Ishikawa (cell line): ENCODE results near the gene ZBTB44.

Source experiments
- CEBPB ChIP-seq: IDR thresholded peaks from 2 replicates; pipeline ENCODE4 v1.6.1; 2012
- EP300 ChIP-seq: IDR thresholded peaks from 2 replicates; pipeline ENCODE4 v1.6.1; 2012; ENCODE audit warnings: borderline replicate concordance
- FOXM1 ChIP-seq: IDR thresholded peaks from 2 replicates; pipeline ENCODE4 v1.6.1; 2012; ENCODE audit warnings: low read depth, borderline replicate concordance
- RAD21 ChIP-seq: IDR thresholded peaks from 2 replicates; pipeline ENCODE4 v1.6.1; 2012; ENCODE audit warnings: low read depth
- YY1 ChIP-seq: IDR thresholded peaks from 2 replicates; pipeline ENCODE4 v1.6.1; 2012; ENCODE audit warnings: low read depth
- TF ChIP-seq, protein P1 (sequence below): IDR thresholded peaks from 2 replicates; pipeline ENCODE4 v1.6.1; 2012; ENCODE audit warnings: low read depth, mild to moderate bottlenecking

DNA sequence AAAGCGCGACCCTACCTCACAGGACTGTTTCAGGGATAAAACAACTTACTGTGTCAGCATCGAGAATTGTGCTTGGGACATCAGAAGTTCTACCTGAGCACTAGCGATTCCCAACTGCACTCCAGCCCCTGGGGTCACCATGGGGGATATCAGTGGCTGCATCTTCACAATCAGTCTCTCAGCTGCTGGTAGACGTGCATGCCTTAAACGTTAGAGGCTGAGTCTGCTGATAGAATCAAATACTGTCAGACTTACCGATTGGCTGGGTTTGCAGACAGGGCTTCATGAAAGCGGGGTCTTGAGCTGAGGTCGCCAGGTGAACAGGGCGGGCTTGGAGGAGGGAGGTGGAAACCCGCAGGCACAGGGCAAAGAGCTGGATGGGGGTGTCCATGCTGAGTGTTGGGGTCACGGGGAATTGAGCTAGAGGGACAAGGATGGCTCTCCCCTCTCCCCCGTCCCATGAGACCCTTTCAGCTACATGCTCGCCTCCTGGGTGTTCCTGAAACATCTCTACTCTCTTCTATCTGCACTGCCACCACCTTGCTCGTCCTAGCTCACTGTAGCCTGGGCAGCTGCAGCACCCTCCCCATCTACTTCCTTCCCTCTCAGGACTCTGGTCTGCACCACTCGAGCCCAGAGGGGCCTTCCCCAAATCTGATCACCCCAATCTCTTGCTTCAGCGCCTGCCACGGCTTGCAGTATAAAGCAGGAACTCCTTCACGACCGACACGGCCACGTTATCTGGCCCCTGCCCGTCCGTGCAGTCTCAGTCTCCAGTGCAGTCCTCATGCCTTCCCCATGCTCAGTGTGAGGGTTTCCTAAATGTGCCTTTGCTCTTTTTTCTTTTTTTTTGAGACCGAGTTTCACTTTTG is 111.7 kb downstream of the ZBTB44 start:
- no peak for TF ChIP-seq CEBPB
- no peak for TF ChIP-seq FOXM1
- TF ChIP-seq YY1: no peak
- TF ChIP-seq EP300: no peak
- TF ChIP-seq, protein P1, sequence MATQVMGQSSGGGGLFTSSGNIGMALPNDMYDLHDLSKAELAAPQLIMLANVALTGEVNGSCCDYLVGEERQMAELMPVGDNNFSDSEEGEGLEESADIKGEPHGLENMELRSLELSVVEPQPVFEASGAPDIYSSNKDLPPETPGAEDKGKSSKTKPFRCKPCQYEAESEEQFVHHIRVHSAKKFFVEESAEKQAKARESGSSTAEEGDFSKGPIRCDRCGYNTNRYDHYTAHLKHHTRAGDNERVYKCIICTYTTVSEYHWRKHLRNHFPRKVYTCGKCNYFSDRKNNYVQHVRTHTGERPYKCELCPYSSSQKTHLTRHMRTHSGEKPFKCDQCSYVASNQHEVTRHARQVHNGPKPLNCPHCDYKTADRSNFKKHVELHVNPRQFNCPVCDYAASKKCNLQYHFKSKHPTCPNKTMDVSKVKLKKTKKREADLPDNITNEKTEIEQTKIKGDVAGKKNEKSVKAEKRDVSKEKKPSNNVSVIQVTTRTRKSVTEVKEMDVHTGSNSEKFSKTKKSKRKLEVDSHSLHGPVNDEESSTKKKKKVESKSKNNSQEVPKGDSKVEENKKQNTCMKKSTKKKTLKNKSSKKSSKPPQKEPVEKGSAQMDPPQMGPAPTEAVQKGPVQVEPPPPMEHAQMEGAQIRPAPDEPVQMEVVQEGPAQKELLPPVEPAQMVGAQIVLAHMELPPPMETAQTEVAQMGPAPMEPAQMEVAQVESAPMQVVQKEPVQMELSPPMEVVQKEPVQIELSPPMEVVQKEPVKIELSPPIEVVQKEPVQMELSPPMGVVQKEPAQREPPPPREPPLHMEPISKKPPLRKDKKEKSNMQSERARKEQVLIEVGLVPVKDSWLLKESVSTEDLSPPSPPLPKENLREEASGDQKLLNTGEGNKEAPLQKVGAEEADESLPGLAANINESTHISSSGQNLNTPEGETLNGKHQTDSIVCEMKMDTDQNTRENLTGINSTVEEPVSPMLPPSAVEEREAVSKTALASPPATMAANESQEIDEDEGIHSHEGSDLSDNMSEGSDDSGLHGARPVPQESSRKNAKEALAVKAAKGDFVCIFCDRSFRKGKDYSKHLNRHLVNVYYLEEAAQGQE: no peak
- TF ChIP-seq RAD21: no peak
